BJ (cell line): Measurements from ENCODE around the gene CDHR4. TPM values are rescaled to one million over a fixed set of nuclear protein-coding genes. Genes with fewer than 3 reads are reported as not detected.

ENCODE experiments used
- CTCF ChIA-PET: fragments of 350-600 bp; formaldehyde crosslinking; extraction: SDS; loops from one replicate; lab custom pipeline; 2021; ENCODE audit warnings: antibody characterized with exemption, inconsistent platforms; lab: Yijun Ruan, JAX
- POLR2A ChIA-PET: fragments of 300-600 bp; sonication (Branson Sonifier 250); formaldehyde crosslinking; extraction: SDS; loops from one replicate; lab custom pipeline; 2021; ENCODE audit warnings: antibody characterized with exemption; lab: Charles Lee
- DNase-seq: peaks from one replicate; pipeline ENCODE4 v3.0.0-alpha.2; 2011; ENCODE audit warnings: low read depth
- H3K27me3 ChIP-seq: 2 replicates; pipeline ENCODE4 v1.6.0; 2011; ENCODE audit warnings: low read length; ENCODE audit not compliant: control insufficient read depth, insufficient read depth
- H3K36me3 ChIP-seq: 2 replicates; pipeline ENCODE4 v1.5.1; 2011; ENCODE audit warnings: low read length; ENCODE audit not compliant: control insufficient read depth, insufficient read depth
- H3K4me3 ChIP-seq: 2 replicates; pipeline ENCODE4 v1.5.1; 2011; ENCODE audit warnings: low read depth, mild to moderate bottlenecking, control low read depth, low read length
- CTCF ChIP-seq: IDR thresholded peaks from 2 replicates; pipeline ENCODE4 v1.5.1; 2011; ENCODE audit warnings: low read depth, mild to moderate bottlenecking, control low read depth, inconsistent platforms, low read length, moderate library complexity; ENCODE audit not compliant: insufficient read depth
- polyA plus RNA-seq: library from polyadenylated mRNA; depleted of rRNA; stranded (reverse); fragments of >200 nt; gene quantifications from 2 replicates; pipeline ENCODE4 v1.2.3, GENCODE V29; 2011

Gene CDHR4
- polyA plus RNA-seq, 1 experiment, result not detected

- no peak for TF ChIP-seq CTCF
- no peaks in the 10 kb centered on the region for H3K27me3 ChIP-seq
- H3K36me3 ChIP-seq, result 0 out of 2 replicates have a peak, but pooled peaks cover 4% of the 10 kb centered on the region
- no peak overlapping the region for H3K4me3 ChIP-seq
- ChIA-PET POLR2A (interaction anchor here (0.6 kb wide), 1 partner anchor 14 kb away, joined by 3 read pairs; no protein-coding TSS in a partner anchor), CTCF (interaction anchor here (0.7 to 1.2 kb wide), 2 partner anchors 13 to 26 kb away, joined by 3 read pairs; no protein-coding TSS in a partner anchor)
- DNase-seq, result no peak
Measured at GRCh38 chr3:49771340-49771938, 28.2 kb downstream of the CDHR4 start.

GRCh38 chr3:49769926-49770325 lies 29.7 kb downstream of the CDHR4 start:
- no peak overlapping the region for H3K4me3 ChIP-seq
- no peaks in the 10 kb centered on the region for H3K27me3 ChIP-seq
- TF ChIP-seq CTCF, result no peak
- POLR2A ChIA-PET, result no interaction called here
- DNase-seq, result no peak
- H3K36me3 ChIP-seq, result no peaks in the 10 kb centered on the region; the same call in 1 of the 2 replicates
- CTCF ChIA-PET, result no interaction called here

GRCh38 chr3:49769286-49769915 lies 30.3 kb downstream of the CDHR4 start:
- Histone ChIP-seq H3K27me3 (no peaks in the 10 kb centered on the region), H3K4me3 (no peak overlapping the region), H3K36me3 (no peaks in the 10 kb centered on the region; the same call in 1 of the 2 replicates)
- CTCF ChIA-PET, result no interaction called here
- TF ChIP-seq CTCF, result no peak
- DNase-seq, result no peak
- POLR2A ChIA-PET, result no interaction called here

- no peak overlapping the region for H3K4me3 ChIP-seq
- H3K36me3 ChIP-seq, result peaks cover 2% of the 10 kb centered on the region
- ChIA-PET CTCF (no interaction called here), POLR2A (interaction anchor here (0.6 kb wide), 1 partner anchor 136 kb away, joined by 3 read pairs; no protein-coding TSS in a partner anchor)
- no peak for DNase-seq
- no peak for TF ChIP-seq CTCF
- no peaks in the 10 kb centered on the region for H3K27me3 ChIP-seq
Measured at GRCh38 chr3:49763981-49764380, 35.7 kb downstream of the CDHR4 start.

- ChIA-PET POLR2A (no interaction called here), CTCF (no interaction called here)
- Histone ChIP-seq H3K27me3 (no peaks in the 10 kb centered on the region), H3K36me3 (peaks cover 2% of the 10 kb centered on the region), H3K4me3 (no peak overlapping the region)
- no peak for DNase-seq
- no peak for TF ChIP-seq CTCF
Measured at GRCh38 chr3:49761661-49762060, 38.0 kb downstream of the CDHR4 start.
